K562 (cell line): Measurements from ENCODE around the gene MEGF11. TPM values are rescaled to one million over a fixed set of nuclear protein-coding genes. Genes with fewer than 3 reads are reported as not detected.

ENCODE experiments used
- ATAC-seq: fragments of 200-7000 bp; cut with Tn5 transposase; 3 replicates; pipeline ENCODE4 v1.9.1; 2020; ENCODE audit warnings: moderate library complexity
- BruUV-seq: library from RNA; stranded (reverse); fragments of 400-500 nt; replicated peaks from 2 replicates; lab custom pipeline; 2021; lab: Mats Ljungman, UMichigan
- CTCF ChIA-PET: fragments of 300-600 bp; formaldehyde crosslinking; extraction: SDS; loops from one replicate; lab custom pipeline; 2021; ENCODE audit warnings: low intra/inter-chr PET ratio; lab: Yijun Ruan, JAX
- POLR2A ChIA-PET: fragments of 300-600, 350-650 bp; sonication (Branson Sonifier 250); formaldehyde crosslinking; extraction: SDS; loops from one replicate; lab custom pipeline; 2021; ENCODE audit warnings: antibody characterized with exemption, inconsistent platforms; lab: Yijun Ruan, JAX
- DNase-seq, 4 experiments: peaks; one replicate each; pipeline versions ENCODE4 v3.0.0 to v3.0.0-alpha.2; 2011 to 2018; ENCODE audit warnings: low spot score in 3 of 4, mixed read lengths in 3 of 4; ENCODE audit errors: extremely low read depth in 1 of 4
- FAIRE-seq: peaks from 2 replicates; lab custom pipeline; 2011; peaks lifted over from hg19 to GRCh38; lab: Jason Lieb, UNC
- H2AFZ ChIP-seq: 2 replicates; pipeline ENCODE4 v1.6.0; 2011; ENCODE audit warnings: low read depth, low read length, control low read depth, inconsistent platforms
- H3K27ac ChIP-seq: fragments of 200-600 bp; 3 replicates; pipeline ENCODE4 v1.8.0; 2011; ENCODE audit warnings: low read depth, mild to moderate bottlenecking, control low read depth, inconsistent platforms, low read length, moderate library complexity, mixed read lengths; ENCODE audit errors: extremely low read depth
- H3K27me3 ChIP-seq, 2 experiments: fragments of 300-600 bp in 1 of 2; 2 replicates in 1 of 2; 3 replicates in 1 of 2; pipeline versions ENCODE4 v1.6.0 to v1.8.0; 2011; ENCODE audit warnings: inconsistent platforms in 2 of 2, low read length in 2 of 2, mild to moderate bottlenecking in 1 of 2, mixed read lengths in 1 of 2, moderate library complexity in 1 of 2; ENCODE audit not compliant: control insufficient read depth in 2 of 2, insufficient read depth in 2 of 2
- H3K36me3 ChIP-seq: fragments of 300-600 bp; 3 replicates; pipeline ENCODE4 v1.8.0; 2011; ENCODE audit warnings: mild to moderate bottlenecking, low read length, inconsistent platforms; ENCODE audit not compliant: control insufficient read depth, insufficient read depth
- H3K4me1 ChIP-seq, 2 experiments: fragments of 200-600 bp in 1 of 2; replicated peaks in 1 of 2; 2 replicates in 1 of 2; 3 replicates in 1 of 2; pipeline versions ENCODE4 v1.5.1 to v1.8.0; 2011; ENCODE audit warnings: inconsistent platforms in 2 of 2, low read length in 2 of 2, mild to moderate bottlenecking in 1 of 2, mixed read lengths in 1 of 2, moderate library complexity in 1 of 2; ENCODE audit not compliant: control insufficient read depth in 2 of 2, insufficient read depth in 2 of 2
- H3K4me2 ChIP-seq: 2 replicates; pipeline ENCODE4 v1.6.1; 2011; ENCODE audit warnings: low read length, control low read depth, inconsistent platforms, mixed read lengths; ENCODE audit not compliant: insufficient read depth
- H3K4me3 ChIP-seq: fragments of 200-600 bp; sonication (generic), shearing (Covaris generic); 2 replicates; pipeline ENCODE4 v1.5.1; 2016; ENCODE audit warnings: control low read depth, inconsistent platforms
- H3K79me2 ChIP-seq: fragments of 200-600 bp; 3 replicates; pipeline ENCODE4 v1.8.0; 2011; ENCODE audit warnings: low read length, inconsistent platforms; ENCODE audit not compliant: control insufficient read depth, insufficient read depth
- H3K9ac ChIP-seq, 2 experiments: 2 replicates each; pipeline versions ENCODE4 v1.6.0 to v1.6.1; 2011; ENCODE audit warnings: low read depth in 2 of 2, low read length in 2 of 2, control low read depth in 1 of 2, inconsistent platforms in 1 of 2, mild to moderate bottlenecking in 1 of 2, mixed read lengths in 1 of 2; ENCODE audit not compliant: insufficient read depth in 1 of 2
- H3K9me1 ChIP-seq: one replicate; pipeline ENCODE4 v1.6.0; 2011; ENCODE audit warnings: inconsistent platforms, mild to moderate bottlenecking, low read length, moderate library complexity; ENCODE audit not compliant: control insufficient read depth, insufficient read depth
- H3K9me3 ChIP-seq: replicated peaks from 2 replicates; pipeline ENCODE4 v1.5.1; 2011; ENCODE audit warnings: low read depth, low read length, inconsistent platforms; ENCODE audit not compliant: control insufficient read depth, insufficient read depth
- H4K20me1 ChIP-seq: replicated peaks from 2 replicates; pipeline ENCODE4 v1.6.1; 2011; ENCODE audit warnings: low read length, inconsistent platforms, mixed read lengths; ENCODE audit not compliant: control insufficient read depth, insufficient read depth
- ETV1 ChIP-seq: fragments of 450-650 bp; conservative IDR thresholded peaks from 2 replicates; pipeline ENCODE4 v1.6.1; 2016; ENCODE audit warnings: missing genetic modification characterization, control low read depth, low read depth, missing compliant biosample characterization
- ETV6 ChIP-seq, 3 experiments: fragments of 150-350 bp in 1 of 3; sonication (generic) in 1 of 3; formaldehyde crosslinking in 1 of 3; IDR thresholded peaks; 2 replicates each; pipeline versions ENCODE4 v1.6.1 to v1.8.0; 2014 to 2022; ENCODE audit warnings: borderline replicate concordance in 2 of 3, low read depth in 2 of 3, antibody characterized with exemption in 1 of 3, low read length in 1 of 3, mild to moderate bottlenecking in 1 of 3, missing genetic modification reagents in 1 of 3
- FOXP1 ChIP-seq: sonication (generic); formaldehyde crosslinking; IDR thresholded peaks from 2 replicates; pipeline ENCODE4 v1.8.0; 2022; ENCODE audit warnings: mild to moderate bottlenecking, missing genetic modification reagents
- KLF6 ChIP-seq: fragments of 250-450 bp; sonication (Bioruptor Pico); IDR thresholded peaks from 2 replicates; pipeline ENCODE4 v1.4.0; 2020; ENCODE audit warnings: mild to moderate bottlenecking, moderate library complexity, borderline replicate concordance
- MAZ ChIP-seq, 2 experiments: fragments of 450-650 bp in 1 of 2; sonication (generic) in 1 of 2; formaldehyde crosslinking; IDR thresholded peaks in 1 of 2; conservative IDR thresholded peaks in 1 of 2; 2 replicates each; pipeline versions ENCODE4 v1.4.0 to v1.5.0; 2020; ENCODE audit warnings: mild to moderate bottlenecking in 1 of 2, missing genetic modification reagents in 1 of 2
- NBN ChIP-seq: fragments of 450-650 bp; IDR thresholded peaks from 2 replicates; pipeline ENCODE4 v1.6.1; 2016; ENCODE audit warnings: low read depth, mild to moderate bottlenecking
- NCOA1 ChIP-seq: fragments of 450-650 bp; IDR thresholded peaks from 2 replicates; pipeline ENCODE4 v1.6.1; 2016; ENCODE audit warnings: low read depth
- SMARCA4 ChIP-seq: fragments of 450-650 bp; IDR thresholded peaks from 2 replicates; pipeline ENCODE4 v1.6.1; 2016
- SREBF2 ChIP-seq: sonication (generic); formaldehyde crosslinking; IDR thresholded peaks from 2 replicates; pipeline ENCODE4 v1.4.0; 2020; ENCODE audit warnings: mild to moderate bottlenecking, missing genetic modification reagents
- ZNF175 ChIP-seq: fragments of 200-800 bp; sonication (Bioruptor generic); IDR thresholded peaks from 2 replicates; pipeline ENCODE4 v1.6.1; 2016; ENCODE audit warnings: low read depth, mild to moderate bottlenecking, missing genetic modification characterization, missing compliant biosample characterization
- ZNF24 ChIP-seq: fragments of 450-650 bp; IDR thresholded peaks from 2 replicates; pipeline ENCODE4 v1.6.1; 2016
- ZNF3 ChIP-seq: fragments of 250-450 bp; sonication (Bioruptor Pico); IDR thresholded peaks from 2 replicates; pipeline ENCODE4 v1.5.0; 2021; ENCODE audit warnings: mild to moderate bottlenecking, moderate library complexity
- WGBS: fragments of 100-300 bp; shearing (Covaris generic); methylation state at CpG from one replicate; pipeline ENCODE4 v1.1.6; 2016; ENCODE audit warnings: low coverage, mixed read lengths; ENCODE audit not compliant: insufficient coverage; ENCODE audit errors: missing lambda C conversion rate; 5-methylcytosine and 5-hydroxymethylcytosine counted together
- in situ Hi-C: fragments of 300-500 bp; cut with MboI; formaldehyde crosslinking; loops from 4 replicates; pipeline ENCODE4 v1.15.0; 2018; ENCODE audit warnings: inconsistent platforms, mixed read lengths
- intact Hi-C: fragments of 100-400 bp; cut with micrococcal nuclease; formaldehyde crosslinking; loops from 2 replicates; pipeline ENCODE4 v1.14.2; 2022
- polyA plus RNA-seq, 8 experiments: library from polyadenylated mRNA; depleted of rRNA in 4 of 8; stranded (reverse) in 5 of 8; unstranded in 3 of 8; fragments of >200 nt; fragmentation: Nextera tagmentation in 2 of 8; fragmentation: Illumina TruSeq in 1 of 8; extraction: Ambion mirVana in 2 of 8; extraction: Trizol in 1 of 8; gene quantifications; 2 replicates each; pipeline versions ENCODE4 v1.2.1 to v1.2.3, GENCODE V29; 2011 to 2014; ENCODE audit warnings: inconsistent platforms in 1 of 8, missing spikeins in 1 of 8
- total RNA-seq, 7 experiments: library from RNA; depleted of rRNA in 6 of 7; stranded (reverse); fragments of >200 nt in 6 of 7; fragmentation: Illumina TruSeq in 2 of 7; extraction: Trizol in 2 of 7; gene quantifications; 2 replicates each; pipeline versions ENCODE4 v1.2.1 to v1.2.3, GENCODE V29; 2011 to 2021; ENCODE audit warnings: low replicate concordance in 1 of 7
- TF ChIP-seq, protein P1 (sequence below): sonication (generic); formaldehyde crosslinking; IDR thresholded peaks from 2 replicates; pipeline ENCODE4 v1.4.0; 2020; ENCODE audit warnings: mild to moderate bottlenecking, missing genetic modification reagents

Gene MEGF11
- total and polyA plus RNA-seq, 9 of the 15 experiments (the other 6 are each of a cell fraction or from before 2014, with no cell fraction given): 0.06 to 0.23 (median 0.20) TPM; not detected in 6

DNA sequence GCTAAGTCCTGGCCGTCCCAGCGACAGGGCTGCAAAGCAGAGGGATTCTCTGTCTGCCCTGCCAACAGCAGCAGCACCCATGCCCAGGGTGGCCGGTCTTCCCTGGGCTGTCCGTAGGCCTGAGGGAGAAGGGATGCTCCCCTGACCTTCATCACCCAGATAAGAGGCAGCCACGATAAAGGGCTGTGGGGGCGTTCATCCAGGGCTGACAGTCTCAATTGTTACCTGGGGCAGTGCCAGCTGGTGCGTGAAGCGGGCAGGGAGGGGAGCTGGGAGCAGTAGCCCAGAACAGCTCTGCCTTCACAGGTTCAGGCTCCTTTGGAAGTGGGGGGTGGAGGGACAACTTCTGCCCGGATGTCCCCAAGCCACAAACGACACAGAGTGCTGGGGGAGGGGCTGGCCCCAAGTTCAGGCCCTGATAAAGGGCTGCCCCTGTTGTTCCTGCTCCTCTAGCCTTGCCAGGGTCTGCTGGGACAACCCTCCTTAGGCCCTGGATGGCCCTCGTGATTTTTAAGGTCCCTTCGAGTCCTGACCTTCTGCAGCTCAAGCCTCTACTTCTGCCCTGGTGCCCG, 289.6 kb downstream of the MEGF11 start (continued):
- TF ChIP-seq ETV1: peak; percentile 34; the same call in 1 of the 2 replicates
- no peak for TF ChIP-seq ZNF175 (CRISPR knock-in tag)

DNA sequence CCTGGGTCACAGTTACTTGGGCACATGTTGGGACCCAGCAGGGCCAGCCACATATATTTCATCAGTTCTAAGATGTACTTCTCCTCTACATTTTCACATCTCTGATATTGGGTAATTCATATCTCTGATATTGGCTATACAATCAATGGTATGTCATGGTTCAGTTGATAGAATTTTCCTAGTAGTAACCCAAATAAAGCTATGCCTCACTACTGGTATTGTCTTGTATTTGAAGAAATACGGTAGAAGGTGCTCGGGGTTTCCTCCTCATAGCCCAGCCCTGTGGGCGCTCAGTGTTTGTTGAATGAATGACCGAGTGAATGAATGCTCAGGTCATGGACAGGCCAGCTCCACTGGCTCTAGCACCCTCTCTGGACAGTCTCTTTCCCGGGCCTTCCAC, 290.2 kb downstream of the MEGF11 start:
- H3K36me3 ChIP-seq: no peaks in the 10 kb centered on the region
- H3K4me3 ChIP-seq: no peak overlapping the region
- H3K9me3 ChIP-seq: no peaks in the 10 kb centered on the region
- intact Hi-C loops (no loop called here), in situ Hi-C loops (no loop called here)
- DNase-seq: no peak
- ATAC-seq: peak; percentile 63
- BruUV-seq: no TSS peak
- WGBS: 6% methylated on average over 5 of the region's 5 CpGs
- H3K27me3 ChIP-seq: peaks cover 26 to 63% of the 10 kb centered on the region in 2 experiments
- H4K20me1 ChIP-seq: peaks cover 6% of the 10 kb centered on the region; the same call in 1 of the 2 replicates
- H3K9me1 ChIP-seq: peaks cover 2% of the 10 kb centered on the region
- peaks cover 0 to 14% of the 10 kb centered on the region in 2 experiments; a peak in 2 of 5 replicates for H3K4me1 ChIP-seq
- no peaks in the 10 kb centered on the region for H3K79me2 ChIP-seq
- H3K4me2 ChIP-seq: no peak overlapping the region
- FAIRE-seq: no peak
- no peak overlapping the region for H3K27ac ChIP-seq
- ChIA-PET CTCF (no interaction called here), POLR2A (interaction anchor here (0.7 to 1.2 kb wide), 3 partner anchors 11 to 20 kb away, joined by 3 read pairs; no protein-coding TSS in a partner anchor)
- H3K9ac ChIP-seq: no peak overlapping the region; a peak in 1 of 4 replicates
- no peak overlapping the region for H2AFZ ChIP-seq
- TF ChIP-seq ZNF24 (peak; percentile 63; the same call in 1 of the 2 replicates), KLF6 (CRISPR knock-in tag) (no peak), ETV6 (IDR thresholded peaks at IDR 0.05; ENCODE audit: borderline replicate concordance in 1 of 2, low read depth in 2 of 2, low read length in 1 of 2) (no peak), ETV6 (CRISPR knock-in tag; IDR thresholded peaks at IDR 0.05; ENCODE audit: borderline replicate concordance) (no peak), MAZ (CRISPR knock-in tag; conservative IDR thresholded peaks at IDR 0.05 in 1 of 2, IDR thresholded peaks at IDR 0.05 in 1 of 2) (no peak), SREBF2 (CRISPR knock-in tag) (no peak), NCOA1 (no peak), ZNF3 (peak; percentile 50; the same call in 1 of the 2 replicates), NBN (no peak), SMARCA4 (no peak), FOXP1 (CRISPR knock-in tag) (no peak)
- TF ChIP-seq, protein P1, sequence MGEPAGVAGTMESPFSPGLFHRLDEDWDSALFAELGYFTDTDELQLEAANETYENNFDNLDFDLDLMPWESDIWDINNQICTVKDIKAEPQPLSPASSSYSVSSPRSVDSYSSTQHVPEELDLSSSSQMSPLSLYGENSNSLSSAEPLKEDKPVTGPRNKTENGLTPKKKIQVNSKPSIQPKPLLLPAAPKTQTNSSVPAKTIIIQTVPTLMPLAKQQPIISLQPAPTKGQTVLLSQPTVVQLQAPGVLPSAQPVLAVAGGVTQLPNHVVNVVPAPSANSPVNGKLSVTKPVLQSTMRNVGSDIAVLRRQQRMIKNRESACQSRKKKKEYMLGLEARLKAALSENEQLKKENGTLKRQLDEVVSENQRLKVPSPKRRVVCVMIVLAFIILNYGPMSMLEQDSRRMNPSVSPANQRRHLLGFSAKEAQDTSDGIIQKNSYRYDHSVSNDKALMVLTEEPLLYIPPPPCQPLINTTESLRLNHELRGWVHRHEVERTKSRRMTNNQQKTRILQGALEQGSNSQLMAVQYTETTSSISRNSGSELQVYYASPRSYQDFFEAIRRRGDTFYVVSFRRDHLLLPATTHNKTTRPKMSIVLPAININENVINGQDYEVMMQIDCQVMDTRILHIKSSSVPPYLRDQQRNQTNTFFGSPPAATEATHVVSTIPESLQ (CRISPR knock-in tag): no peak
